Right lobe of liver (tissue), 6 donors: ENCODE results near the gene EEIG2. TPM values are rescaled to one million over a fixed set of nuclear protein-coding genes. Genes with fewer than 3 reads are reported as not detected.

Source experiments
- ATAC-seq, 4 donors: fragments of 200-7000 bp; cut with Tn5 transposase; one replicate each; pipeline ENCODE4 v1.9.1; 2020; ENCODE audit warnings: mild to moderate bottlenecking in 4 of 4, moderate library complexity in 4 of 4
- DNase-seq, 3 donors: peaks; one replicate each; pipeline ENCODE4 v3.0.0-alpha.2; 2020
- H3K27ac ChIP-seq, 3 donors: fragments of 200-600 bp; one replicate each; pipeline ENCODE4 v1.8.0; 2022
- H3K27me3 ChIP-seq, 2 donors: fragments of 200-600 bp; one replicate each; pipeline ENCODE4 v1.8.0; 2022
- H3K36me3 ChIP-seq, 4 donors: fragments of 200-600 bp; sonication (generic) in 1 of 4; one replicate each; pipeline versions ENCODE4 v1.5.1 to v1.8.0; 2017 to 2022; ENCODE audit warnings: control low read depth in 1 of 4
- H3K4me1 ChIP-seq, 4 donors: fragments of 200-600 bp; sonication (generic) in 1 of 4; one replicate each; pipeline versions ENCODE4 v1.5.1 to v1.8.0; 2017 to 2022; ENCODE audit warnings: control low read depth in 1 of 4
- H3K4me3 ChIP-seq, 3 donors: fragments of 200-600 bp; one replicate each; pipeline ENCODE4 v1.8.0; 2022
- H3K9me3 ChIP-seq, 4 donors: fragments of 200-600 bp; sonication (generic) in 1 of 4; one replicate each; pipeline versions ENCODE4 v1.5.1 to v1.8.0; 2017 to 2022; ENCODE audit warnings: control low read depth in 1 of 4
- POLR2A ChIP-seq: fragments of 450-650 bp; IDR thresholded peaks from one replicate; pipeline ENCODE4 v1.6.1; 2017; ENCODE audit warnings: antibody characterized with exemption, mild to moderate bottlenecking
- WGBS: methylation state at CpG from one replicate; pipeline ENCODE4 v1.1.6; 2018; ENCODE audit warnings: low coverage, low lambda C conversion rate; ENCODE audit not compliant: insufficient coverage; ENCODE audit errors: missing lambda C conversion rate; 5-methylcytosine and 5-hydroxymethylcytosine counted together
- intact Hi-C, 2 donors: fragments of 100-400 bp; cut with DNase I; formaldehyde crosslinking; loops; one replicate each; pipeline versions ENCODE4 v1.11.2 to v1.14.1; 2022
- total RNA-seq, 6 experiments: library from RNA; depleted of rRNA in 2 of 6; stranded (reverse); fragments of >200 nt in 2 of 6; fragmentation: NEBNext Ultra II Directional in 3 of 6; extraction: Animal tissue kit (Norgen Biotek cat#: 25700) in 3 of 6; gene quantifications; one replicate each; pipeline versions ENCODE4 v1.1.0 to v1.2.4, GENCODE V29; 2016 to 2023
- TF ChIP-seq, protein P1 (sequence below), 4 donors: fragments of 200-600 bp in 3 of 4; fragments of 450-650 bp in 1 of 4; IDR thresholded peaks; one replicate each; pipeline versions ENCODE4 v1.5.1 to v1.8.0; 2016 to 2022; ENCODE audit warnings: antibody characterized with exemption in 4 of 4, mild to moderate bottlenecking in 2 of 4
- donor health status: DM: no; HTN: yes; CAD: no.
- donor health status: DM: no; HTN: no; CAD: no.
- donor health status: DM: no; HTN: no; CAD: no.
- donor health status: DM: no; HTN: yes; CAD: no.
- donor health status: DM: no; HTN: yes; CAD: no.

Gene EEIG2
- total RNA-seq, 6 experiments from 2014 or later = 0.88 to 6.5 (median 2.6) TPM

DNA sequence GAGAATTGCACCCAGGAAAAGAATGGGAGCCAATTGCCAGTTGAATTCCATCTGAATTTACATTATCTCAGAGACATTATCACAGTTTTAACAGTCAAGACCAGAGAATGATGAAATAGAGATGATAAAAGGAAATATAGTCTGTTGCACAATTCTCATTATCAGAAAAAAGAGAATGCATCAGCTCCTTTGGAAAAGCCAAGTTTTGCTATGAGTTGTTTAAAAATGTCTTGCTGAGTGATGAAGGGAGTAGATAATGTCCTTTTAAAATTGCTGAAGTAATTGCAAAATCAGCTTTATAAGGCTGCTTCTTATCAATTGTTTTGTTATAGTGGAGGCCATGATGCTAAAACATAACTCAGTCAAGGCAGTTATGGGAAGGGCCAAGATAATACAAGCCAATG is 37.9 kb upstream of the EEIG2 start:
- no peak overlapping the region for H3K4me3 ChIP-seq
- no peak for ATAC-seq
- H3K9me3 ChIP-seq = no peaks in the 10 kb centered on the region
- H3K4me1 ChIP-seq = no peaks in the 10 kb centered on the region
- TF ChIP-seq, protein P1, sequence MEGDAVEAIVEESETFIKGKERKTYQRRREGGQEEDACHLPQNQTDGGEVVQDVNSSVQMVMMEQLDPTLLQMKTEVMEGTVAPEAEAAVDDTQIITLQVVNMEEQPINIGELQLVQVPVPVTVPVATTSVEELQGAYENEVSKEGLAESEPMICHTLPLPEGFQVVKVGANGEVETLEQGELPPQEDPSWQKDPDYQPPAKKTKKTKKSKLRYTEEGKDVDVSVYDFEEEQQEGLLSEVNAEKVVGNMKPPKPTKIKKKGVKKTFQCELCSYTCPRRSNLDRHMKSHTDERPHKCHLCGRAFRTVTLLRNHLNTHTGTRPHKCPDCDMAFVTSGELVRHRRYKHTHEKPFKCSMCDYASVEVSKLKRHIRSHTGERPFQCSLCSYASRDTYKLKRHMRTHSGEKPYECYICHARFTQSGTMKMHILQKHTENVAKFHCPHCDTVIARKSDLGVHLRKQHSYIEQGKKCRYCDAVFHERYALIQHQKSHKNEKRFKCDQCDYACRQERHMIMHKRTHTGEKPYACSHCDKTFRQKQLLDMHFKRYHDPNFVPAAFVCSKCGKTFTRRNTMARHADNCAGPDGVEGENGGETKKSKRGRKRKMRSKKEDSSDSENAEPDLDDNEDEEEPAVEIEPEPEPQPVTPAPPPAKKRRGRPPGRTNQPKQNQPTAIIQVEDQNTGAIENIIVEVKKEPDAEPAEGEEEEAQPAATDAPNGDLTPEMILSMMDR (IDR thresholded peaks at IDR 0.05) = no peak
- TF ChIP-seq POLR2A = no peak
- intact Hi-C loops = no loop called here
- H3K36me3 ChIP-seq = no peaks in the 10 kb centered on the region
- DNase-seq = no peak
- H3K27me3 ChIP-seq = no peaks in the 10 kb centered on the region
- H3K27ac ChIP-seq = no peak overlapping the region

DNA sequence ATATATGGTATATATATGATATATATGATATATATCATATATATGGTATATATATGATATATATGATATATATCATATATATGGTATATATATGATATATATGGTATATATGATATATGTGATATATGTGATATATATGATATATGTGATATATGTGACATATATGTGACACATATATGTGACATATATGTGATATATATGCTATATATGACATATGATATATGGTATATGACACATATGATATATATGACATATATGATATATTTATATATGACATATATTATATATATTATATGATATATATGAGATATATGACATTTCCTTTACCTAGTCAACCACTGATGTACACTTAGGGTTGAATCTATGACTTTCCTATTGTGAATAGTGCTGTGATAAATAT is 36.1 kb upstream of the EEIG2 start:
- no peaks in the 10 kb centered on the region for H3K4me1 ChIP-seq
- ATAC-seq (no peak), DNase-seq (no peak)
- no peaks in the 10 kb centered on the region for H3K36me3 ChIP-seq
- TF ChIP-seq POLR2A = no peak
- TF ChIP-seq, protein P1 (IDR thresholded peaks at IDR 0.05) = no peak
- no peak overlapping the region for H3K27ac ChIP-seq
- H3K4me3 ChIP-seq = no peak overlapping the region
- intact Hi-C loops = no loop called here
- H3K9me3 ChIP-seq = no peaks in the 10 kb centered on the region
- no peaks in the 10 kb centered on the region for H3K27me3 ChIP-seq

DNA sequence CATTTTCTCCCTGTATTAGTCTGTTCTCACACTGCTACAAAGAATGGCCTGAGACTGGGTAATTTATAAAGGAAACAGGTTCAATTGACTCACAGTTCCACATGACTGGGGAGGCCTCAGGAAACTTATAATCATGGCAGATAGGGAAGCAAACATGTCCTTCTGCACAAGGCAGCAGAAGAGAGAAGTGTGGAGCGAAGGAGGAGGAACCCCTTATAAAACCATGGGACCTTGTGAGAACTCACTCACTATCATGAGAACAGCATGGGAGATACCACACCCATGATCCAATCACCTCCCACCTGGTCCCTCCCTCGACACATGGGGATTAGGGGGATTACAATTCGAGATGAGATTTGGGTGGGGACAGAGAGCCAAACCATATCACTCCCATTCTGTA is 35.2 kb upstream of the EEIG2 start:
- Histone ChIP-seq H3K27ac (no peak overlapping the region), H3K4me3 (no peak overlapping the region), H3K4me1 (no peaks in the 10 kb centered on the region), H3K9me3 (no peaks in the 10 kb centered on the region), H3K36me3 (no peaks in the 10 kb centered on the region), H3K27me3 (no peaks in the 10 kb centered on the region)
- TF ChIP-seq, protein P1 (IDR thresholded peaks at IDR 0.05) = no peak
- no peak for TF ChIP-seq POLR2A
- 89% methylated on average over 3 of the region's 3 CpGs for WGBS
- ATAC-seq (no peak), DNase-seq (no peak)
- intact Hi-C loops = no loop called here

DNA sequence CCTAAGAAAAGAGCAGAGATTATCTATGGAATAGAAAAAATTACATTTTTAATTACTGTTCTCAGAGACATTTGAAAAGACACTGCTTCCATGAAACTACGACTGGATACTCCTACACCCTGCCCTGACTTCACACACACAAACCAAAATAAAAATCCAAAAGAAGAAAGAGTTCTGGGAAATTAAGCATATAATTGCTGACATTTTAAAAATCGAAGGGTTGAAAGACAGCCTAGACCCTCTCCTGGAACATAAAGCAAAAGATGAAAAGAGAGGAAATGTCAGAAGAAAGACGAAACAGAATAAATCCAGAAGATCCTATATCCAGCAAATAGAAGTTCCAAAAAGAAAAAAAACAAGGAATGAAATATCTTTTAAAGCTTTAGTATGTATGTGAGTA is 32.8 kb upstream of the EEIG2 start:
- no peak for DNase-seq
- no peaks in the 10 kb centered on the region for H3K27me3 ChIP-seq
- no peaks in the 10 kb centered on the region for H3K9me3 ChIP-seq
- TF ChIP-seq, protein P1 (IDR thresholded peaks at IDR 0.05) = no peak
- no peak for TF ChIP-seq POLR2A
- 62% methylated on average over 3 of the region's 3 CpGs for WGBS
- H3K27ac ChIP-seq = no peak overlapping the region
- H3K36me3 ChIP-seq = no peaks in the 10 kb centered on the region
- H3K4me3 ChIP-seq = no peak overlapping the region
- no peaks in the 10 kb centered on the region for H3K4me1 ChIP-seq
- no peak for ATAC-seq
- intact Hi-C loops = no loop called here

DNA sequence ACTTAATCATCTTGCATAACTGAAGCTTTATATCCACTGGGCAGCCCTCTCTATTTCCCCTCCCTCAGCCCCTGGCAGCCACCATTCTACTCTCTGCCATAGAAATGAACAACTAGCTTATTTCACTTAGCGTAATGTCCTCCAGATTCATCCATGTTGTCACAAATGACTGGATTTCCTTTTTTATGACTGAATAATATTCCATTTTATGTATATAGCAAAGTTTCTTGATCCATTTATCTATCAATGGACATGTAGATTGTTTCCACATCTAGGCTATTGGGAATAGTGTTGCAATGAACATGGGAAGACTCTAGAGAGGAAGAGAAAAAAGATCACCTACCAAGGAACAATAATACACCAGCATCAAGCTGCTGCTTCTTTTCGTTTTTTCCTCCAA is 32.1 kb upstream of the EEIG2 start:
- Histone ChIP-seq H3K4me1 (no peaks in the 10 kb centered on the region), H3K36me3 (no peaks in the 10 kb centered on the region), H3K27ac (no peak overlapping the region), H3K9me3 (no peaks in the 10 kb centered on the region), H3K4me3 (no peak overlapping the region), H3K27me3 (no peaks in the 10 kb centered on the region)
- WGBS = 70% methylated on average over 2 of the region's 2 CpGs
- DNase-seq (no peak), ATAC-seq (no peak)
- intact Hi-C loops = no loop called here
- TF ChIP-seq, protein P1 (IDR thresholded peaks at IDR 0.05) = no peak
